GM19468 (cell line): ENCODE results near the gene OTUD1.

Source experiments
- ATAC-seq: cut with Tn5 transposase; IDR thresholded peaks from one replicate; pipeline ENCODE4 v1.9.1; 2021; ENCODE audit warnings: mild to moderate bottlenecking, moderate library complexity, moderate number of reproducible peaks; ENCODE audit not compliant: unreplicated experiment; ENCODE audit errors: extremely low read depth

Gene OTUD1

DNA sequence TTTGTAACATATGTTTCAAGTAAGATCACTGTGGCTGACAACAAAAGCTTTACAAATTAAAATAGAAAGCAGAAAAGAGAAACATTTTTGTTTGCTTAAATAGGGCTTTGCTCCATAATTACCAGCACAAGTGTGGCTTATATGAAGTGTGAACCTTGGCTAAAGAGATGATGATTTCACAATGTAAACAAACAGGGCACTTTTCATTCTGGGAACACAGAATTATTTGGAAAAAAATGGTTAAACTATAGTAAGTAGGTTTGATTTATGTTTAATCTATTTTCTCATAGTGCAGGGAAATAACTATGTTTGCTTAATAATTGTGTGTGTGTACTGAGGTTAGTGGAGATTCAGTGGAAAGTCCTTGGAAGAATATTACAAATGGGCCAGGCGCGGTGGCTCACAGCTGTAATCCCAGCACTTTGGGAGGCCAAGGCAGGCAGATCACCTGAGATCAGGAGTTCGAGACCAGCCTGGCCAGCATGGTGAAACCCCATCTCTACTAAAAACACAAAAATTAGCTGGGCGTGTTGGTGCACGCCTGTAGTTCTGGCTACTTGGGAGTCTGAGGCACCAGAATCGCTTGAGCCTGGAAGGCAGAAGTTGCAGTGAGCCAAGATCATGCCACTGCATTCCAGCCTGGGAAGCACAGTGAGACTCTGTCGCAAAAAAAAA, 19.1 kb upstream of the OTUD1 start:
- no peak for ATAC-seq

DNA sequence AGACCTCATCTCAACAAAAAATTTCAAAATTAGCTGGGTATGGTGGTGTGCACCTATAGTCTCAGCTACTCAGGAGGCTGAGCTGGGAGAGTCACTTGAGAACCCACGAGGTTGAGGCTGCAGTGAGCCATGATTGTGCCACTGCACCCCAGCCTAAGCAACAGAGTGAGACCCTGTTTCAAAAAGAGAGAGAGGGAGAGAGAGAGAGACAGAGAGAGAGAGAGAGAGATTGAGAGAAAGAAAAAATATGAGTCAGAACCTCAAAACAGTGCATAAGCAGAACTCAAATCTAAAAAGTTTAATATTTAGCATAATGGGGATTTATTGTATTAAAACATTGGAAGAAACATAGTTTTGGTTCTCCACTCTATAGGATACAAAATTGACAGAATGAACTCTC, 17.5 kb upstream of the OTUD1 start:
- no peak for ATAC-seq

DNA sequence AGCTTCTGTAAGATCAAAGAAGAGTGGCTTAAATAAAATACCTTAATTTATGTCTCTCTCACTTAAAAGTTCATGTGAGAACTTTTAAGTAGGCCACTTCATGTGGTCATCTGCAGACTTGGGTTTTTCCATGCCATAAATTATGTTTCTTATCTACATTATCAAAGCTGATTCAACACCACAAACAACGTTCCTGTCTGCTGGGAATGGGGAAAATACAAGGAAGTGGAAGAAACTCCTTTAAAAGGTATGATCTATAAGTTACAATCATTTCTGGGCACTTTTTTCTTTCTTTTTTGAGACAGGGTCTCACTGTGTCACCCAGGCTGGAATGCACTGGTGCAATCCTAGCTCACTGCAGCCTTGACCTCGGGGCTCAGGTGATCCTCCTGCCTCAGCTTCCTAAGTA, 16.9 kb upstream of the OTUD1 start:
- ATAC-seq, result no peak

GRCh38 chr10:23432166-23432565, 6.7 kb upstream of the OTUD1 start:
- no peak for ATAC-seq

DNA sequence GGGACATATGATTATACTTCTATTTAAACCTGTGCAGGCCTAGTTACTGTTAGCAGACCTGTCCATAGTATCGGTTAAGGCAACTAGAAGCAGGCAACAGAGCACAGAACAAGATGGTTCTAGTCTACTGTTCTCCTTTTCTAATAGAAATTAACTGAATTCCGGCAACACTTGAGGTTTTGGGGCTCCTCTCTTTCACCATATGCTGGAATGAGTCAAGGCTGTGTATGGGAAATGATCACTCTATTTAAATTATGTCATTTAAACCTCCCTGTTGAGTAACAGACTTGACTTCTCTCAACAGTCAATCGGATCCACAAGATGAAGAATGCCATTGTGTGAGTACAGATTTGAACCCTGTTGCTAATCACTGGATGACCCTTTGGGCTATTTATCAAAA, 6.2 kb upstream of the OTUD1 start:
- ATAC-seq, result no peak

GRCh38 chr10:23433701-23434100, 5.2 kb upstream of the OTUD1 start:
- ATAC-seq, result no peak

DNA sequence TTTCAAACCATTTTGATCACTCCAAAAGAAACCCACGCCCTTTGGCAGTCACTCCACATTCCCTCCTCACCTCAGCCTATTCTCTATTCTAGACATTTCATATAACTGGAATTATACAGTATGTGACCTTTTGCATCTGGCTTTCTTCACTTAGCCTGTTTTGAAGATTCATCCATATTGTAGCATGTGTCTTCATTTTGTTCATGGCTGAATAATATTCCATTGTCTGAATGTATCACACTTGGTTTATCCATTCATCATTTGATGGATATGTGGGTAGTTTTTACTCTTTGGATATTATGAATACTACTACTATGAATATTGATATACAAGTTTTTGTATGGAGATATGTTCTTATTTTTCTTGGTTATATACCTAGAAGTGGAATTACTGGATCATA, 3.5 kb upstream of the OTUD1 start:
- no peak for ATAC-seq

GRCh38 chr10:23436983-23437382, 1.9 kb upstream of the OTUD1 start:
- ATAC-seq, result no peak

DNA sequence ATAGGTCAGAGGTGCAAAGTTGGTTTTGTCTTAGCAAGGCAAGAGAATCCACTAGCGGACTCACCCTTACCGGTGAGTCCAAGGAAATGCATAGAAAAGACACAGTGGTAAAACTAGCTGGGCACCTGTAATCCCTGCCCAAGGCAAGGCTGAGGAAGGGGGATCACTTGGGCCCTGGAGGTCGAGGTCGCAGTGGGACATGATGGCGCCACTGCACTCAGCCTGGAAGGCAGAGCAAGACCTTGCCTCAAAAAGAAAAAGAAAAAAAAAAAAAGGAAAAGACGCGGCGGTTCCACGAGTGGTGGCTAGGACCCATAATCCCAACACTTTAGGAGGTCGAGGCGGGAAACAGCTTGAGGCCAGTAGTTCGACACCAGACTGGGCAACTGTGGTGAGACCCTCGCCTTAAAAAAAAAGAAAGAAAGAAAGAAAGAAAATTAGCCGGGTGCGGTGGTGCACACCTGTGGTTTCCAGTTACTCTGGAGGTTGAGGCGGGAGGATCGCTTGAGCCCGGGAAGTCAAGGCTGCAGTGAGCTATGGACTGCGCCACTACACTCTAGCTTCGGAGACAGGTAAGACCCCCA, 820 bp upstream of the OTUD1 start:
- ATAC-seq, result no peak

DNA sequence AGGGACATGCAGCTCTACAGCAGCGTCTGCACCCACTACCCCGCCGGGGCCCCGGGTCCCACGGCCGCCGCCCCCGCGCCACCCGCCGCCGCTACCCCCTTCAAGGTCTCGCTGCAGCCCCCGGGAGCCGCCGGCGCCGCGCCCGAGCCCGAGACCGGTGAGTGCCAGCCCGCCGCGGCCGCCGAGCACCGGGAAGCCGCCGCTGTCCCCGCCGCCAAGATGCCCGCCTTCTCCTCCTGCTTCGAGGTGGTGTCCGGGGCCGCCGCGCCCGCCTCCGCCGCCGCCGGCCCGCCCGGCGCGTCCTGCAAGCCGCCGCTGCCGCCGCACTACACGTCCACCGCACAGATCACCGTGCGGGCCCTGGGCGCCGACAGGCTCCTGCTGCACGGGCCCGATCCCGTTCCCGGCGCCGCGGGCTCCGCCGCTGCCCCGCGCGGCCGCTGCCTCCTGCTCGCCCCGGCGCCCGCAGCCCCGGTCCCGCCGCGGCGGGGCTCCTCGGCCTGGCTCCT, 631 bp downstream of the OTUD1 start:
- no peak for ATAC-seq

- ATAC-seq, result no peak
Observed at GRCh38 chr10:23439961-23440889, 1.4 kb downstream of the OTUD1 start.

- no peak for ATAC-seq
Observed at GRCh38 chr10:23441251-23441650, 2.4 kb downstream of the OTUD1 start.

DNA sequence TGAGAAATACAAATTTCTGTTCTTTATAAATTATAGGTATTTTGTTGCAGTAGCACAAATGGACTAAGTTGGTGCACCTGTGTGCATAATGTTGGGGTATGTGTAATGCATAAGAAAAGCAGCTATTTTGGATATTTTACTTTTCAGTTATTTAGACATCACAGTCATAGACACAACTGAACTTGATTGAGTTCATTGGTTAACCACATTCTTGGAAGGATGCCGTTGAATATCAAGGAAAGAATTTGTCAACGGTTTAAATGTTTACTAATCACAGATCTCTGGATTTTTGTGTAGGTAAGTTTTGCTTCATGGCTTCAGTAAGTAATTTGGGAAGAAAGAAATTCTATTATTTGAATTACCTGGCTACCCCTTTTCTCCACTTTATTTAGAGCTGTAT, 4.1 kb downstream of the OTUD1 start:
- no peak for ATAC-seq

- no peak for ATAC-seq
Observed at GRCh38 chr10:23445591-23445990, 6.7 kb downstream of the OTUD1 start.

DNA sequence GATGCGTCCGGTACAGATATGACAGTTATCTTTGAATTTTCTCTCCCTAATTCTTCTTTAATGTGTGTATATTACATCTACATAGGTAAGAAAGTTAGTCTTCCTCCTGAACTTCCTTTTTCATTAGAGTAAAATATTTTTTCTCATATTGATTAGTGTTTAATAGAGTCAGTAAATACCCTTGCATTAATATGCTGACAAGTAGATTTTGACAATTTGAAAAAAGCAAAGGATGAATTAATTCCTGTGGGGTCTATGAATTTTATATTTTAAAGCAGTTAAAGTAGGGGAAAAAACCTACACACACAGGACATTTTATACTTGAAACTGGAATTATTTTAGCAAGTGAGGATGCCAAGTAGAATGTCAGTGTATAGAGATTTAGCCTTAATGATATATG, 9.4 kb downstream of the OTUD1 start:
- no peak for ATAC-seq

DNA sequence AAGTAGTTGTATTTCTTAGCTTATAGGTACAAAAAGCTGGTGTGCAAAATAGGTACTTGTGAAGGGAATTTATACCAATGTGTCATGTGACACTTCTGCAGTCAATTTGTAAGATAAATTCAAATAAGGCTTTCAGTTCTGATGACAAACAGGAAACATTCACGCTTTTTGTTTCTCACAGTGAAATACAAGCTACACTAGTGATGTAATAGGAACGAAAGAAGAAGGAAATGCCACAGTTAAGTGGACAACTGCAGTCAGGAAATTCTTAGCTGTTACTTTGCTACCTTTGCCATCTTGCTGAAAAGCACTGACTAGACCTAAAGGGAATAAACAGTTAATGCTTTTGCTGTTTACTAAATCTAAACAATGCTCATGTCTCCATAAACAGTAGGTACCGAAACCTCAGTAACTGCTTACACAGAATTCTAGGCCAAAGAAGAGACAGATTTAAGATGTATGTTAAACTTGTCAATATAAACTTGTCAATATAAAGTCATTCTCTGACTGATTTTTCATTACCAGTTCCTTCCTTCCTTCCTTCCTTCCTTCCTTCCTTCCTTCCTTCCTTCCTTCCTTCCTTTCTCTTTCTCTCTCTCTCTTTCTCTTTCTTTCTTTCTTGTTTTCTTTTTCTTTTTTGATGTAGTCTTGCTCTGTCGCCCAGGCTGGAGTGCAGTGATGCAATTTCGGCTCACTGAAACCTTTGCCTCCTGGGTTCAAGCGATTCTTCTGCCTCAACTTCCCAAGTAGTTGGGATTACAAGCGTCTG, 10.1 kb downstream of the OTUD1 start:
- ATAC-seq, result peak; percentile 87

- ATAC-seq, result no peak
Observed at GRCh38 chr10:23452033-23452655, 13.3 kb downstream of the OTUD1 start.

- ATAC-seq, result no peak
Observed at GRCh38 chr10:23453465-23453864, 14.6 kb downstream of the OTUD1 start.

DNA sequence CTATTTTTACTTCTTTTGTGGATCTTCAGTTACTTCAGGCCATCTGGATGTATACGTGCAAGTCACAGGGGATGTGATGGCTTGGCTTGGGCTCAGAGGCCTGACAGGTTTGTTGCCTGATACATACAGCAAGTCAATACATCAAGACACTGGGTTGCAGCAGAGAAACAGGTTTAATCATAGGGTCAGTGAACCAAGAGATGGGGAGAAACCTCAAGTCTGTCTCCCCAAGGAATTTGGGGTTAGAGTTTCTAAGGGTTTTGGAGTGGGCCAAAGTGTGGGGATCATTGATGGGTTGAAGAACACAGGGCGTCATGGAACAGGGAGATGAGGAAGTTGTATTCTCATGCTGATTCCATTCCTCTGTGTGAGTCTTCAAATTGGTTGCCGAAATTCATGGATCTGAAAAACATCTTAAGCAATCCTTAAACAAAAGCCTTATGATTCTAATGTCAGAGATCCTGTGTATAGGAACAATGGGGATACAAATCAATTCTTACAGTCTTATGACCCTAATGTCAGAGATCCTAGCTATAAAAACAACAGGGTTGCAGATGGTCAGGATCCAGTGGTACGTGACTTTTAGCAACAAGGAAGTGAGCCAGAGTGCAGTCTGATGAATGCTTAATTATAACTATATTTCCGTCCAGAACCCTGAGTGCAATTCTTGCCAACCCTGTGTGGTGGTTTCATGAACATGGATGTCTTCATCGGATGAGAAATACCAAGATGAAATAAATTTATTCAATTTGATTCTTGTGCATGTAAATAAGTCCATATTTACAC, 18.9 kb downstream of the OTUD1 start:
- no peak for ATAC-seq
